Astrocyte (in vitro differentiated cells and primary cell): ENCODE data around the gene FTH1.

ENCODE experiments used
- EZH2 ChIP-seq: IDR thresholded peaks from 2 replicates; pipeline ENCODE4 v1.6.1; 2012; ENCODE audit warnings: mild to moderate bottlenecking, low read length, inconsistent platforms; ENCODE audit not compliant: insufficient read depth
- TF ChIP-seq, protein P1 (sequence below): IDR thresholded peaks from 2 replicates; pipeline ENCODE4 v1.5.1; 2011; ENCODE audit warnings: low read depth, mild to moderate bottlenecking, inconsistent platforms, low read length, moderate library complexity; ENCODE audit not compliant: insufficient read depth

DNA sequence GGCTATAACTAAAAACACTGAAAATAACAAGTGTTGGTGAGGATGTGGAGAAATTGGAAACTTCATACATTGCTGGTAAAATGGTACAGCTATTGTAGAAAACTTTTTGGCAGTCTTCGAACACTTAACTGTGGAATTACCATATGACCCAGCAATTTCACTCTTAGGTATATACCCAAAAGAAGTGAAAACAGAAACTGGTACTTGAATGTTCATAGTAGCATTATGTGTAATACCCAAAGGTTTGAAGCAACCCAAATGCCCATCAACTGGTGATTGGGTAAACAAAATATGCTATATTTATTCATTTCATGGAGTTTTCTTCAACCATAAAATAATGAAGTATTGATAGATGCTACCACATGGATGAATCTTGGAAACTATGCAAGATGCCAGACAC, 40.8 kb upstream of the FTH1 start:
- TF ChIP-seq, protein P1, sequence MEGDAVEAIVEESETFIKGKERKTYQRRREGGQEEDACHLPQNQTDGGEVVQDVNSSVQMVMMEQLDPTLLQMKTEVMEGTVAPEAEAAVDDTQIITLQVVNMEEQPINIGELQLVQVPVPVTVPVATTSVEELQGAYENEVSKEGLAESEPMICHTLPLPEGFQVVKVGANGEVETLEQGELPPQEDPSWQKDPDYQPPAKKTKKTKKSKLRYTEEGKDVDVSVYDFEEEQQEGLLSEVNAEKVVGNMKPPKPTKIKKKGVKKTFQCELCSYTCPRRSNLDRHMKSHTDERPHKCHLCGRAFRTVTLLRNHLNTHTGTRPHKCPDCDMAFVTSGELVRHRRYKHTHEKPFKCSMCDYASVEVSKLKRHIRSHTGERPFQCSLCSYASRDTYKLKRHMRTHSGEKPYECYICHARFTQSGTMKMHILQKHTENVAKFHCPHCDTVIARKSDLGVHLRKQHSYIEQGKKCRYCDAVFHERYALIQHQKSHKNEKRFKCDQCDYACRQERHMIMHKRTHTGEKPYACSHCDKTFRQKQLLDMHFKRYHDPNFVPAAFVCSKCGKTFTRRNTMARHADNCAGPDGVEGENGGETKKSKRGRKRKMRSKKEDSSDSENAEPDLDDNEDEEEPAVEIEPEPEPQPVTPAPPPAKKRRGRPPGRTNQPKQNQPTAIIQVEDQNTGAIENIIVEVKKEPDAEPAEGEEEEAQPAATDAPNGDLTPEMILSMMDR: no peak
- TF ChIP-seq EZH2: no peak
